PC-3 (cell line): ENCODE results near the gene CLNK.

Experiments
- EZH2 ChIP-seq: fragments of 300-600 bp; sonication (generic); IDR thresholded peaks from one replicate; pipeline ENCODE4 v1.6.1; 2017; ENCODE audit warnings: antibody characterized with exemption, mild to moderate bottlenecking, low read length; ENCODE audit not compliant: unreplicated experiment
- TF ChIP-seq, protein P1 (sequence below): fragments of 300-600 bp; sonication (generic); conservative IDR thresholded peaks from 2 replicates; pipeline ENCODE4 v1.5.1; 2017; ENCODE audit warnings: antibody characterized with exemption, low read depth, mild to moderate bottlenecking, low read length

- TF ChIP-seq, protein P1, sequence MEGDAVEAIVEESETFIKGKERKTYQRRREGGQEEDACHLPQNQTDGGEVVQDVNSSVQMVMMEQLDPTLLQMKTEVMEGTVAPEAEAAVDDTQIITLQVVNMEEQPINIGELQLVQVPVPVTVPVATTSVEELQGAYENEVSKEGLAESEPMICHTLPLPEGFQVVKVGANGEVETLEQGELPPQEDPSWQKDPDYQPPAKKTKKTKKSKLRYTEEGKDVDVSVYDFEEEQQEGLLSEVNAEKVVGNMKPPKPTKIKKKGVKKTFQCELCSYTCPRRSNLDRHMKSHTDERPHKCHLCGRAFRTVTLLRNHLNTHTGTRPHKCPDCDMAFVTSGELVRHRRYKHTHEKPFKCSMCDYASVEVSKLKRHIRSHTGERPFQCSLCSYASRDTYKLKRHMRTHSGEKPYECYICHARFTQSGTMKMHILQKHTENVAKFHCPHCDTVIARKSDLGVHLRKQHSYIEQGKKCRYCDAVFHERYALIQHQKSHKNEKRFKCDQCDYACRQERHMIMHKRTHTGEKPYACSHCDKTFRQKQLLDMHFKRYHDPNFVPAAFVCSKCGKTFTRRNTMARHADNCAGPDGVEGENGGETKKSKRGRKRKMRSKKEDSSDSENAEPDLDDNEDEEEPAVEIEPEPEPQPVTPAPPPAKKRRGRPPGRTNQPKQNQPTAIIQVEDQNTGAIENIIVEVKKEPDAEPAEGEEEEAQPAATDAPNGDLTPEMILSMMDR = no peak
- no peak for TF ChIP-seq EZH2
Observed at GRCh38 chr4:10490996-10491395, 193.6 kb downstream of the CLNK start.
